ENCODE data around the gene CTSA.

DNA sequence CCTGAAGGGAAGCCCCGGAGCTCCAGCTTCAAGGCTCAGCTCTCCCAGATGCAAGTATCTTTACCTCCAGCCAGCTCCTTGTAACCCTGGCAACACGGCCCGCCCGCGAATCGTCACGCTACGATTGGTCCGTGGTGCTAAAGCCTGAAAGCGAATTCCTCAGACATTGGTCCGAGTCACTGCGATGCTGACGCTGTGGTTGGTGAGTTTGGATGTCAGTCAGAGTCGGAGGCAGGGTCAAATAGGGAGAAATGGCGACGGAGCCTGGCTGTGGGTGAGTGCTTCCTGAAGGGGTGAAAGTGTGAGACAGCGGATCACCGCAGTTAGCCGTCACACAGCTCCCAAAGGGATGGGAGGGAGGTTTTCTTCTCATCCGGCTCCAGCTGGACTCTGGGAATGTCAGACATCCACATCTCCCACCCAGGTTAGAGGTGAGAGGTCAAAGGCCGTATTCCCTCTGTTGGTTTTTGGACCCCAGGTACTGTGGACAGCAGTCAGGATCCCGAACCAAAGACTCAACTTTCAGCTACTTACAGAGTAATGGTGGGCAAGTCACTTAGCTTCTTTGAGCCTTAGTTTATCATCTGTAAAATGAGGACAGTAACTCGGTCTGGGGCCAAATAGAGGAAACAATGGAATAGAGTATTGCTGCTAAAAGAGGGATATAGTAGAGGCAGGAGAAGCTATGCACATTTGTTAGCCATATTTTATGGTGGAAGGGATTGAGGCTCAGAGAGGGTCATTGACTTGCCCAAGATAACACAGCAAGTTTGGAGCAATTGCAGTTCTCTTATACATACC, 9.9 kb upstream of the CTSA start, which contains the start of gene ZSWIM1:
- TF ChIP-seq, protein P1, sequence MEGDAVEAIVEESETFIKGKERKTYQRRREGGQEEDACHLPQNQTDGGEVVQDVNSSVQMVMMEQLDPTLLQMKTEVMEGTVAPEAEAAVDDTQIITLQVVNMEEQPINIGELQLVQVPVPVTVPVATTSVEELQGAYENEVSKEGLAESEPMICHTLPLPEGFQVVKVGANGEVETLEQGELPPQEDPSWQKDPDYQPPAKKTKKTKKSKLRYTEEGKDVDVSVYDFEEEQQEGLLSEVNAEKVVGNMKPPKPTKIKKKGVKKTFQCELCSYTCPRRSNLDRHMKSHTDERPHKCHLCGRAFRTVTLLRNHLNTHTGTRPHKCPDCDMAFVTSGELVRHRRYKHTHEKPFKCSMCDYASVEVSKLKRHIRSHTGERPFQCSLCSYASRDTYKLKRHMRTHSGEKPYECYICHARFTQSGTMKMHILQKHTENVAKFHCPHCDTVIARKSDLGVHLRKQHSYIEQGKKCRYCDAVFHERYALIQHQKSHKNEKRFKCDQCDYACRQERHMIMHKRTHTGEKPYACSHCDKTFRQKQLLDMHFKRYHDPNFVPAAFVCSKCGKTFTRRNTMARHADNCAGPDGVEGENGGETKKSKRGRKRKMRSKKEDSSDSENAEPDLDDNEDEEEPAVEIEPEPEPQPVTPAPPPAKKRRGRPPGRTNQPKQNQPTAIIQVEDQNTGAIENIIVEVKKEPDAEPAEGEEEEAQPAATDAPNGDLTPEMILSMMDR (conservative IDR thresholded peaks at IDR 0.05) = no peak
- TF ChIP-seq ZFX (IDR thresholded peaks at IDR 0.05) = no peak

Data from C4-2B (cell line).